Activated CD4-positive, alpha-beta T cell treated with anti-CD3 and anti-CD28 coated beads for 48 hours (primary cell): Measurements from ENCODE around the gene TEX29.

Experiments used
- DNase-seq: peaks from one replicate; pipeline ENCODE4 v3.0.0-alpha.2; 2020

Gene TEX29

GRCh38 chr13:111292710-111293485, 27.5 kb upstream of the TEX29 start:
- DNase-seq = no peak

GRCh38 chr13:111295886-111296285, 24.6 kb upstream of the TEX29 start:
- DNase-seq = no peak

- no peak for DNase-seq
These were observed 24.0 kb upstream of the TEX29 start for GRCh38 chr13:111296417-111296816.

- DNase-seq = no peak
These were observed 22.0 kb upstream of the TEX29 start for GRCh38 chr13:111298214-111298975.

- DNase-seq = no peak
These were observed 18.3 kb upstream of the TEX29 start for GRCh38 chr13:111302045-111302726.

- DNase-seq = no peak
These were observed 16.9 kb upstream of the TEX29 start for GRCh38 chr13:111303559-111303958.

GRCh38 chr13:111304041-111304544, 16.3 kb upstream of the TEX29 start:
- DNase-seq = no peak

GRCh38 chr13:111304603-111305289, 15.7 kb upstream of the TEX29 start:
- DNase-seq = no peak

- DNase-seq = no peak
These were observed 7.4 kb upstream of the TEX29 start for GRCh38 chr13:111312944-111313590.

GRCh38 chr13:111313911-111314425, 6.5 kb upstream of the TEX29 start:
- no peak for DNase-seq

GRCh38 chr13:111314852-111315251, 5.6 kb upstream of the TEX29 start:
- DNase-seq = no peak

GRCh38 chr13:111315347-111315995, 5.0 kb upstream of the TEX29 start:
- no peak for DNase-seq

GRCh38 chr13:111316161-111316730, 4.2 kb upstream of the TEX29 start:
- DNase-seq = no peak

- no peak for DNase-seq
These were observed 3.3 kb upstream of the TEX29 start for GRCh38 chr13:111317042-111317550.

- DNase-seq = no peak
These were observed 2.7 kb upstream of the TEX29 start for GRCh38 chr13:111317571-111318345.

GRCh38 chr13:111318386-111318785, 2.1 kb upstream of the TEX29 start:
- no peak for DNase-seq

GRCh38 chr13:111319521-111319920, 921 bp upstream of the TEX29 start:
- DNase-seq = no peak

GRCh38 chr13:111322001-111322915, 1.8 kb downstream of the TEX29 start:
- DNase-seq = no peak

GRCh38 chr13:111322916-111323331, 2.5 kb downstream of the TEX29 start:
- no peak for DNase-seq
